ENCODE measurements around the gene FA2H.

Gene FA2H

GRCh38 chr16:74717367-74717766 lies 57.3 kb downstream of the FA2H start:
- no peaks in the 10 kb centered on the region for H3K27me3 ChIP-seq (ENCODE audit: insufficient read depth, low read length)
- no peak overlapping the region for H3K27ac ChIP-seq (ENCODE audit: low read length)
- H3K4me3 ChIP-seq (ENCODE audit: low read length), result no peak overlapping the region
- H3K4me1 ChIP-seq (ENCODE audit: insufficient read depth, low read length), result no peaks in the 10 kb centered on the region
- no peak overlapping the region for H3K9ac ChIP-seq (ENCODE audit: low read depth, low read length)
- no peaks in the 10 kb centered on the region for H3K36me3 ChIP-seq (ENCODE audit: insufficient read depth, low read depth, low read length)
- H3K9me3 ChIP-seq (ENCODE audit: insufficient read depth, low read depth, low read length), result no peaks in the 10 kb centered on the region

DNA sequence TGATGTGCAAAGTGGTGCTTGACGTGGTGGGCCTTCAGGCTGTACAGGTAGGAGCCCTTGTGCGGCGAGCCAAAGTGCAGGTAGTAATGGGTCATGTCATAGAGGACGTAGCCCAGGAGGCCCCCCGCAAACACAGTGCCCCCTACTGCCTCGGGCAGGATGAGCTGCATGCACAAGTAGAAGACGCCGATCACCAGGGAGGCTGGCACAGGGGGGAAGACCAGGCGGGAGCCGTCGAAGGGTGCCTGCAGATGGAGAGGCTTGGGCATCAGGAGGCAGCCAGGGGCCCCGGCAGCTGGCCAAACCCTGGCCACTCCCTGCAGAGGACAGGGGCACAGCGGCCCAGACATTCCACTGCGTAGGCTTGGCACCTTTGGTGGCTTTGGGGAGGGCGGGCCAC lies 58.3 kb downstream of the FA2H start:
- Histone ChIP-seq H3K9me3 (ENCODE audit: insufficient read depth, low read depth, low read length) (no peaks in the 10 kb centered on the region), H3K36me3 (ENCODE audit: insufficient read depth, low read depth, low read length) (no peaks in the 10 kb centered on the region), H3K4me1 (ENCODE audit: insufficient read depth, low read length) (no peaks in the 10 kb centered on the region), H3K27me3 (ENCODE audit: insufficient read depth, low read length) (no peaks in the 10 kb centered on the region), H3K27ac (ENCODE audit: low read length) (no peak overlapping the region), H3K9ac (ENCODE audit: low read depth, low read length) (no peak overlapping the region), H3K4me3 (ENCODE audit: low read length) (no peak overlapping the region)

DNA sequence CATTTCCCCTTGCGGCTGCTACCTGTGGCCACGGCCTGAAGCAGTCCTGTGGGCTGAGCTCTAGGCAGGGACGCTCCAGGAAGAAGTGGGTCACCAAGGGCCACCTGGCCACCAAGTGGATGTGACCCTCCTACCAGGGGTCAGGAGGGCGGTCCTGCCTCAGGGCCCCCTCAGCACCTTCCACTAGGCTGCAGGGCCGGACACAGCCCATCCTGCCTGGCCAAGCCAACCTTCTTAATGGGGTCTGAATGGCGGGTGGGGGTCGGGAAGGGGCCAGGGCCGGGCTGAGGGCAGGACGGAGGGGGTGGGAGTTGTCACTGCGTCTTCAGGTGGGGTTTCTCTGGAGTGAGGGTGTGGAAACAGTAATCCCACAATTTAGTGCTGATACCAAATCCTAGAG lies 60.7 kb downstream of the FA2H start:
- Histone ChIP-seq H3K4me1 (ENCODE audit: insufficient read depth, low read length) (no peaks in the 10 kb centered on the region), H3K9me3 (ENCODE audit: insufficient read depth, low read depth, low read length) (no peaks in the 10 kb centered on the region), H3K9ac (ENCODE audit: low read depth, low read length) (no peak overlapping the region), H3K36me3 (ENCODE audit: insufficient read depth, low read depth, low read length) (no peaks in the 10 kb centered on the region), H3K27me3 (ENCODE audit: insufficient read depth, low read length) (no peaks in the 10 kb centered on the region), H3K4me3 (ENCODE audit: low read length) (no peak overlapping the region), H3K27ac (ENCODE audit: low read length) (no peak overlapping the region)

DNA sequence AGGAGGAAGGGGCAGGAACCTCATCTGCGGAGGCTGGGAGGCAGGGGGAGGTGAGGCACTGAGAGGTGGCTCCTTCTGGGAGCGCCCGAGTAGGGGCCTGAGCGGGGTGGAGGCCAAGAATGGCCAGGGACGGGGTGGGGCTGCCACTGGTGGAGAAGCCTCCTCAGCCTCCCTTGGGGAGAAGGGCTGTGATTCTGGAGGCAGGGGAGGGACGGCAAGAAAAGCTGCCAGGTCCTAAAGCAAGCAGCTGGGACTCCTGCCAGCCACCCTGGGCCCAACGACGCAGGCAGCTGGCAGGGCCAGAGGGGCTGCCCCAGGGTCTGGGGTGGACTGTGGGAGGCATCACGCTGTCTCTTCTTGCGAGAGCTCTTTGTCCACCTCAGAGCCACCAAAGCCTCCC lies 61.3 kb downstream of the FA2H start:
- H3K4me3 ChIP-seq (ENCODE audit: low read length), result no peak overlapping the region
- H3K4me1 ChIP-seq (ENCODE audit: insufficient read depth, low read length), result no peaks in the 10 kb centered on the region
- no peak overlapping the region for H3K9ac ChIP-seq (ENCODE audit: low read depth, low read length)
- H3K27ac ChIP-seq (ENCODE audit: low read length), result no peak overlapping the region
- H3K9me3 ChIP-seq (ENCODE audit: insufficient read depth, low read depth, low read length), result no peaks in the 10 kb centered on the region
- H3K27me3 ChIP-seq (ENCODE audit: insufficient read depth, low read length), result peaks cover 3% of the 10 kb centered on the region; the same call in 1 of the 2 replicates
- no peaks in the 10 kb centered on the region for H3K36me3 ChIP-seq (ENCODE audit: insufficient read depth, low read depth, low read length)

GRCh38 chr16:74711938-74712337 lies 62.7 kb downstream of the FA2H start:
- Histone ChIP-seq H3K27me3 (ENCODE audit: insufficient read depth, low read length) (peaks cover 8% of the 10 kb centered on the region; the same call in 1 of the 2 replicates), H3K4me3 (ENCODE audit: low read length) (no peak overlapping the region), H3K36me3 (ENCODE audit: insufficient read depth, low read depth, low read length) (no peaks in the 10 kb centered on the region), H3K27ac (ENCODE audit: low read length) (no peak overlapping the region), H3K4me1 (ENCODE audit: insufficient read depth, low read length) (no peaks in the 10 kb centered on the region), H3K9me3 (ENCODE audit: insufficient read depth, low read depth, low read length) (no peaks in the 10 kb centered on the region), H3K9ac (ENCODE audit: low read depth, low read length) (no peak overlapping the region)

DNA sequence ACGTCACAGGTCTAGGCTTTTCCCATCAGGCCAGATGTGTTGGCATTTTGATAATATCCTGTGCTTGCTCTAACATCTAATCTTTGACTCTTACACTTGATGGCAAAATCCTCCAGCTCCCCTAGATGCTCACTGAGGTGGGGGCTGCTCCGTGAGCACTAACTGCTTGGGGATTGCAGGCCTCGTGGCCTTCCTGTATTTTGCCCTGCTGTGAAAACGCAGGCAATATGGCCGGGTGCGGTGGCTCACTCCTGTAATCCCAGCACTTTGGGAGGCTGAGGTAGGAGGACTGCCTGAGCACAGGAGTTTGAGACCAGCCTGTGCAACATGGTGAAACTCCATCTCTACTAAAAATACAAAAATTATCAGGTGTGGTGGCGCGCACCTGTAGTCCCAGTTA lies 64.2 kb downstream of the FA2H start:
- H3K4me3 ChIP-seq (ENCODE audit: low read length), result no peak overlapping the region
- no peak overlapping the region for H3K9ac ChIP-seq (ENCODE audit: low read depth, low read length)
- no peaks in the 10 kb centered on the region for H3K9me3 ChIP-seq (ENCODE audit: insufficient read depth, low read depth, low read length)
- peaks cover 8% of the 10 kb centered on the region; the same call in 1 of the 2 replicates for H3K27me3 ChIP-seq (ENCODE audit: insufficient read depth, low read length)
- H3K36me3 ChIP-seq (ENCODE audit: insufficient read depth, low read depth, low read length), result no peaks in the 10 kb centered on the region
- no peak overlapping the region for H3K27ac ChIP-seq (ENCODE audit: low read length)
- no peaks in the 10 kb centered on the region for H3K4me1 ChIP-seq (ENCODE audit: insufficient read depth, low read length)

DNA sequence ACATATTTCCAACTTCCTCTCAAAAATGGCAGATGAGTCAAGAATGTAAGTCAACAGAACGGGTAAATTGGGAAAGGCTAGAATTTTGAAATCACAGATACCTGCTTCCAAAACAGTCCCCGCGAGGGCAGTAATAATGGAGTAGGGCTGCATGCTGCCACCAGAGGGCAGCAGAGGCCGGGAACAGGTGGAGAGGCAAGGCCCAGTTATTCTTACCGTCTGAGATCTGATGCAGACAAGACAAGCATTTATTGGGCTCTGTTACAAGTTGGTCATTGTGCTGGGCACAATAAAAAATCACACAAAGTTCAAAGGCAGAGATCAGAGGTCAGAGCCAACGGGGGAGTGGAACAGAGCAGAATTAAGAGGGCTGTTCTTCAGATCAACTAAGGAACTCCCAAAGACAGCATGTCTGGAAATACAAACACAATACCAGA lies 65.2 kb downstream of the FA2H start:
- H3K27me3 ChIP-seq (ENCODE audit: insufficient read depth, low read length), result peaks cover 8% of the 10 kb centered on the region; the same call in 1 of the 2 replicates
- no peaks in the 10 kb centered on the region for H3K4me1 ChIP-seq (ENCODE audit: insufficient read depth, low read length)
- H3K27ac ChIP-seq (ENCODE audit: low read length), result no peak overlapping the region
- no peaks in the 10 kb centered on the region for H3K9me3 ChIP-seq (ENCODE audit: insufficient read depth, low read depth, low read length)
- no peak overlapping the region for H3K4me3 ChIP-seq (ENCODE audit: low read length)
- H3K9ac ChIP-seq (ENCODE audit: low read depth, low read length), result no peak overlapping the region
- no peaks in the 10 kb centered on the region for H3K36me3 ChIP-seq (ENCODE audit: insufficient read depth, low read depth, low read length)

- no peaks in the 10 kb centered on the region for H3K36me3 ChIP-seq (ENCODE audit: insufficient read depth, low read depth, low read length)
- no peaks in the 10 kb centered on the region for H3K4me1 ChIP-seq (ENCODE audit: insufficient read depth, low read length)
- peak within 1 kb of the TSS; percentile 65 for H3K9ac ChIP-seq (ENCODE audit: low read depth, low read length)
- no peaks in the 10 kb centered on the region for H3K9me3 ChIP-seq (ENCODE audit: insufficient read depth, low read depth, low read length)
- no peak within 1 kb of the TSS for H3K27ac ChIP-seq (ENCODE audit: low read length)
- peak within 1 kb of the TSS; percentile 69 for H3K4me3 ChIP-seq (ENCODE audit: low read length)
- H3K27me3 ChIP-seq (ENCODE audit: insufficient read depth, low read length), result peaks cover 26% of the 10 kb centered on the region
Observed at GRCh38 chr16:74700438-74701225, 74.0 kb downstream of the FA2H start, which contains the start of gene MLKL. Gene MLKL (minus strand): TSS chr16:74700862. CDS start chr16:74695757, 5,105 bp downstream.

DNA sequence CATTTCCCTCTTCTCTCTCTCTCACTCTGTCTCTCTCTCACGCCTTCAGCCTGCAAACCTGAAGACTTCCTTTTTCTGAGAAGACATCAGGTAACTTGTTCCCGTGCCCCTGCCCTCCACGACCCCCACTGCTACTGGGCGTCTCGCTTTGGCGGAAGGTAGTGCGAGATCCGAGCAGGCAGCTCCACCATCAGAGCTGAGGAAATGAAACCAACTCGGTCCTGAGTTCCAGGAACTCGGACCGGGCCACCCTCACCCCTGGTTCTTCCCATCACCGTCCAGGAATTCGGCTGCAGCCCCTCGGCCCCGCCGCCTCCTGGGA lies 74.5 kb downstream of the FA2H start:
- Histone ChIP-seq H3K9me3 (ENCODE audit: insufficient read depth, low read depth, low read length) (no peaks in the 10 kb centered on the region), H3K9ac (ENCODE audit: low read depth, low read length) (peak overlapping the region; percentile 65), H3K4me1 (ENCODE audit: insufficient read depth, low read length) (no peaks in the 10 kb centered on the region), H3K27ac (ENCODE audit: low read length) (no peak overlapping the region), H3K4me3 (ENCODE audit: low read length) (peak overlapping the region; percentile 69), H3K36me3 (ENCODE audit: insufficient read depth, low read depth, low read length) (no peaks in the 10 kb centered on the region), H3K27me3 (ENCODE audit: insufficient read depth, low read length) (peaks cover 26% of the 10 kb centered on the region)

- Histone ChIP-seq H3K27ac (ENCODE audit: low read length) (no peak overlapping the region), H3K4me3 (ENCODE audit: low read length) (peak overlapping the region; percentile 69), H3K9ac (ENCODE audit: low read depth, low read length) (no peak overlapping the region)
Observed at GRCh38 chr16:74699666-74700065, 75.0 kb downstream of the FA2H start.

GRCh38 chr16:74698222-74698621 lies 76.4 kb downstream of the FA2H start:
- Histone ChIP-seq H3K27me3 (ENCODE audit: insufficient read depth, low read length) (peaks cover 26% of the 10 kb centered on the region), H3K27ac (ENCODE audit: low read length) (no peak overlapping the region), H3K4me1 (ENCODE audit: insufficient read depth, low read length) (no peaks in the 10 kb centered on the region), H3K9ac (ENCODE audit: low read depth, low read length) (no peak overlapping the region), H3K9me3 (ENCODE audit: insufficient read depth, low read depth, low read length) (no peaks in the 10 kb centered on the region), H3K4me3 (ENCODE audit: low read length) (no peak overlapping the region), H3K36me3 (ENCODE audit: insufficient read depth, low read depth, low read length) (no peaks in the 10 kb centered on the region)

More at GRCh38 chr16:74699666-74700065, 75.0 kb downstream of the FA2H start:
- no peaks in the 10 kb centered on the region for H3K9me3 ChIP-seq (ENCODE audit: insufficient read depth, low read depth, low read length)
- no peaks in the 10 kb centered on the region for H3K36me3 ChIP-seq (ENCODE audit: insufficient read depth, low read depth, low read length)
- H3K27me3 ChIP-seq (ENCODE audit: insufficient read depth, low read length), result peaks cover 26% of the 10 kb centered on the region
- no peaks in the 10 kb centered on the region for H3K4me1 ChIP-seq (ENCODE audit: insufficient read depth, low read length)

Measured in iPS-20b (cell line).